Measurements from ENCODE around the gene CORO7. TPM values are rescaled to one million over a fixed set of nuclear protein-coding genes. Genes with fewer than 3 reads are reported as not detected.

Gene CORO7
- polyA plus RNA-seq, 5 donors = 13.9 to 26.1 (median 18.5) TPM

DNA sequence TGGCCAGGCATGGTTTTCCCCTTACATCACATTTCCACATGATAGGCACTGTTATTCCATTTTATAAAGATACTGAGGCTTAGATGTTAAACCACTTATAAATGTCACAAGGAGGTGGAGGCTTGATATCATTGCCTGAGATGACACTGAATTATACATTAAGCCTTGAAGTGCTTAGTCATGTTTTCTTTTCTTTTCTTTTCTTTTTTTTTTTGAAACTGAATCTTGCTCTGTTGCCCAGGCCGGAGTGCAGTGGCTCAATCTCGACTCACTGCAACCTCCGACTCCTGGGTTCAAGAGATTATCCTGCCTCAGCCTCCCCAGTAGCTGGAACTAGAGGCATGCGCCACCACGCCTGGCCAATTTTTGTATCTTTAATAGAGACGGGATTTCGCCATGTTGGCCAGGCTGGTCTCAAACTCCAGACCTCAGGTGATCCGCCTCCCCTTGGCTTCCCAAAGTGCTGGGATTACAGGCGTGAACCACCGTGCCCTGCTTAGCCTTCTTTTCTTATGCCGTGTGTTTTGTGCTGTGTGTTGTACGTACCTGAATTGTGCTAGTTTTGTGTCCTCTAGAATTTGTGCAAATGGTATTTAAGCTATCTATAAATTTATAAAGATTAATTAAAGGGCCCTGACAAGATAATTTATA, 10.5 kb upstream of the CORO7 start:
- no peak for DNase-seq

DNA sequence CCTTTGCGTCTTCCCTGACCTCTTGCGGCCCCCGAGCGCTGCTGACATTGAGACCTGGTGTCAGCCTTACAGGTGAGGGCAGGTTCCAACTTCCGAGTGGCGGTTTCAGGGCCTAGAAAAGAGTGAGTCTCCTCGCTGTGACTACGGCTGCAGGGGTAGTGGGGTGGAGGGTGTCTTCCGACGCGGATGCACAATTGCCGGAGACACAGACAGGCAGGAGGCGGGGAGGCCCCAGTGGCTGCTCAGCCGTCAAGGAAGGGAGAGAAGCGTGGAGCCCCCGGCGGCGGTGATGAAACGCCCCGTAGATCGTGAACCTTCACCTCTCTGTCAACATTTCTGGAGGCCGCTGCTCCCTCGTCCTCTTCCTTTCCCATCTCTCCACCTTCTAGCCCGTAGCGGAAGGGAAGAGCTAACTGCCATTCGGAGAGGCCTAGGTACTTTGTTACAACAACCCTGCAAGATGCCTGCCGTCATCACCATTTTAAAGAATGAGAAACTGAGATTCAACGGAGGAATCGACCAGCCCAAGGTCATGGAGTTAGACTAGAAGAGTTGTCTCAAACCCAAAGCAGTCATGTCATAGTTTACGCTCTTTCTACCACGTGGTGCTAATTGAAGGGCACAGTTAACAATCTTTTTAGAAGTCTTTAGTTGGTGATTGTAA, 9.8 kb upstream of the CORO7 start:
- no peak for DNase-seq

DNA sequence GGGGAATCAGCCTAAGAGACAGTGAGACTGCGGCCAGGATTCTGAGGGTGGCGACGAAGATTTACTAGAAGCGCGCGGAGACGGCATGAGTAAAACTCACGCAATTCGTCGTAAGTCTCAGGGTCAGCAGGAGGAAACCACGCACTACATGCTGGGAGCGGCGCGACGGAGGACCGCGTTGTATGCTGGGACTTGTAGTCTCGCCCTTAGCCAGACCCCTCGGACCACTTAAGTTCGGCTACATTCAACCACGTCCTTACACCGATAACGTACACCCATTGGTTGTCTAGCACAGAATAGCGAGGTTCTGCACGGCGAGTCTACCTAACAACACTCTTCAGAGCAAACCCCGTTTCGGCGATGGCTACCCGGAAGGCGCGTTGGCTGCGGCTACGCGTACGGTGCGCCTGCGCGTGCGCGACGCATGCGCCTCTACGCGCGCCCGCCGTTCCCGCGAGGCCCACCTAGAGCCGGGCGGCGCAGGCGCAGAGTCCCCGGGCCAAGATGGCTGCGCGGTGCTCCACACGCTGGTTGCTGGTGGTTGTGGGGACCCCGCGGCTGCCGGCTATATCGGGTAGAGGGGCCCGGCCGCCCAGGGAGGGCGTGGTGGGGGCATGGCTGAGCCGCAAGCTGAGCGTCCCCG, 9.1 kb upstream of the CORO7 start, which contains the start of gene DNAJA3:
TSS of gene DNAJA3 (plus strand) at position 491 of the 643 bp plus-strand sequence. CDS start at position 505, 14 bp downstream.
- DNase-seq = peak; percentile 96

DNA sequence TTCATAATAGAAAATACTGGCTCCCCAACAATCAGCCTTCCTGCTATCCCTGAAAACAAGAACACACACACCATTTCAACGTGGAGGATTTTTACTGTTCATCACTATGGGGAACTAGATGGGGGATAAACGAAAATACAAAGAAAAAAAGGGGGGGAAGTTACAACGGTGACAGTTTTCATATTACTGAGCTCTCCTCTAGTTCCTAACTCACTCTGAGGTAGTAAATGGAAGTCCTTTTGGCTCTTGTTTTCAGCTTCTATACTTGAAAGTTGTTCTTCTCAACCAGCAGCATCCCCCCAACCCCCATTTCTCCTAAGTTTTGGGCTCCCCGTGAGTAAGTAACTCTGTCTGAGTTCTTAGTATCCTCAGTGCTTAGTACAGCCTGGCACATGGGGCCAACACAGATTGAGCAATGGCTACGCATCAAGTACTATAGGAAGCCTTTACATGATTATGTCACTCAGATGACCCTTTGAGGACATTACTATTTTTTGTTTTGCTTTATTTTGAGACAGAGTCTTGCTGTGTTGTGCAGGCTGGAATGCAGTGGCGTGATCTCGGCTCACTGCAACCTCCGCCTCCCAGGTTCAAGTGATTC, 4.2 kb upstream of the CORO7 start:
- DNase-seq = no peak

DNA sequence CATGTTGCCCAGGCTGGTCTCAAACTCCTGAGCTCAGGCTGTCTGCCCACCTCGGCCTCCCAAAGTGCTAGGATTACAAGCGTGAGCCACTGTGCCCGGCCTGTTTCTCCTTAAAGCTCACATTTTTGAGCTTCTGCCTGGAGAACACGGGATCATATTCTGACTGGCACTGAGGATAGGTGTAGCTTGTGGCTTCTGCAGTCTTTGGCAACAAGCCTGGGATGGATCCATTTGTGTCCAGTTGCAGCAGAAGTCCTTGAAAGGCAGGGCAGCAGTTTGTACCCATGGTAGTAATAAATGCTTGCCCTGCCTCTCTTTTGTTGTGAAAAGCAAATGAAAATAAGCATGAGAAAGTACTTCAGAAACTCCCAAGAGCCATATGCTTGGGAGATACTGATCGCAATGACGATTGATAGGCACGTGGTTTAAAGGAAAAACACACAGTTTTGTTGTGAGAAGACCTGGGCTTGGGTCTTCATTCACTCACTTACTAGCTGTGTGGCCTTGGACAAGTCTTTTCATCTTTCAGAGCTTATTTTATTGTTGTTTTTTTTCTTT, 3.1 kb upstream of the CORO7 start:
- no peak for DNase-seq

DNA sequence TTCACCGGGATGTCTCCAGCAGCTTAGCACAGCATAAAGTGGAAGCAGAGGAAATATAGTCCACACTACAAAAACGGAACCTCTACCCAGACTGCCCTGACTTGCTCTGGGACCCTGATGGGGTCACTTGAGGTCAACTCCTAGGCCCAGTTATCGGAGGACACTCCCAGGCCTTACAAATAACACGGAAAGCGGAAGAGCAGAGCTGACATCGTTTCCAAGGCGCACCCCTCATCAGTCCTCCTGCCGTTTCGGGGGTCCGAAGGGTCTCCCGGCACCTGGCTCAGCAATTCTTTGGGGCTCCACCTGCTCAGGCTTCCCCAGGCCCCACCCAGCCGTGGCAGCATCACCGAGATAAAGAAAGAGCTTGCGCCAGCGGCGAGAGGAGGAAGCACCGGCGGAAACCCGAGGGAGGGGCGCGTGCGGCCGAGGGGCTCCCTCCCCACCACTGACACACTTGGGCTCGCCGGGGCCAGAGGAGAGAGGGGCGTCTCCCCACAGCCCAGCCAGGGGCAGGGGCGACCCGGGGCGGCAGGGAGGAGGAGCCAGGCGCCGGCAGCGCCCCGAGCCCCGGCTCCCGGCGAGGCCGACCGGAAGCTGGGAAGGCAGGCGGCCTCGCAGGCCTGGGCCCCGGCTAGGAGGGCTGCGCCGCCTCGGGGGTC, 727 bp downstream of the CORO7 start:
- DNase-seq = no peak

DNA sequence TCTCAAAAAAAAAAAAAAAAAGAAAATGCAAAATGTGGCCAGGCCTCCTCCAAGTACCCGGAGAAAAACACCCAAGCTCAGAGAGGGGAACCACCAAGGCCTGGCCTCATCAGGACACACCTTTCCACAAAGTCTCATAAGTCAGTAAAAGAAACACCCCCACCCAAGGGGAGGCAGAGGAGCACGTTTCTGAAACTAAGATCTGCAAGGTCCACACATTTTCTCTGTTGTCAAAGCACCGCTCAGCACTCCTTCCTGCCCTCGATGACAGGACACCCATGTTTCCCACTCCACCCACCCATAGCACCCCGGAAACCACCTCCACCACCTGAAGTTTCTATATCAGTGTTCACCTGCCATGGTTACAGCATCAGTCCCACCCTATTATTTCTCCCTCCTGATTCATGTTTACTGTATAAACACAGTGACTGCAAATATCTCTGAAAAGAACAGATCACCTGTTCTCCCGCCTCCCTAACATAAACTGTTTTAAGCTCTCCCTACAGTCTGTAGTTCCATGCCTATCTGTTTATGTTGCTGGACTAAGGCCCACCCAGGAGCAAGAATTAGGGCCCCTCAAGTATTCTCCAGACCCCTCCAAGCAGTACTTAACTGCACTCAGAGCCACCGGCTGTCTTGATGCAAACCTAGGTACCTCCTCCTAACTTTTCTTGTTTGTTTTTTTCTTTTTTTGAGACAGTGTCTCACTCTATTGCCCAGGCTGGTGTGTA, 2.0 kb downstream of the CORO7 start:
- DNase-seq = no peak

DNA sequence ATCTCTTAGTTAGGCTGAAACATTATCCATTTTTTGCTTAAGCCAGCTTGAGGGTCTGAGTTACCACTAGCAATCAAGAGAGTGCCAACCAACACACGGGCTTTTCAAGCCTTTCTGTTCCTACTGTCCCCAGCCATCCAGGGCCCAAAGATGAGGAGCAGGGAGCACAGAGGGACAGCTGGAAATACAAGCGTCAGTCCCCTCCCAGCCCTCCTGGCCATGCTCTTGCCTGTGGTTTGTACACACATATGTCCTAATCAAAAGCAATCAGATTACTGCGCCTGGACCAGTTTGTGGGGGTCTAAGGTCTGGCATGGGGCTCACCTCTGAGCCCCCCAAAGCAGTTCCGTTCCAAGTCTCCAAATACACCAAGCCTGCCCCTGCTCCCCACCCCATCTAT, 3.5 kb downstream of the CORO7 start:
- DNase-seq = no peak

DNA sequence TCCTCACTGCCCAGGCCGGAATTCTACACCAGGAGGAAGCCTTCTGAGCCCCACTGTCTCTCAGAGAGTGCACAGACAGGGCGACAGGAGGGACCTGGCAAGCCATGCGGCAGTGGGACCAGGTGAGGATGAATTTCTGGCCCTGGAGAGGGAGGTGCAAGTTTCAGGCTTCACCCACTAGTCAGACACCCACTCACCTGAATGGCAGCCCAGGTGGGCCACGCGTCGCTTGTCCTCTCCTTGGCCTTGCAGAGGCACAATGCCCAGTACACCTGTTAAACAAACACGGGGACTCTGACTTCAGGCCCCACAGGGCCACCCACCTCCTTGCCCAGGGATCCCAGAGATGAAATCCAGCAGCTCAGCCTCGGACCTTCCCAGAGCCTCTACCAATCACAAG, 4.2 kb downstream of the CORO7 start:
- no peak for DNase-seq

DNA sequence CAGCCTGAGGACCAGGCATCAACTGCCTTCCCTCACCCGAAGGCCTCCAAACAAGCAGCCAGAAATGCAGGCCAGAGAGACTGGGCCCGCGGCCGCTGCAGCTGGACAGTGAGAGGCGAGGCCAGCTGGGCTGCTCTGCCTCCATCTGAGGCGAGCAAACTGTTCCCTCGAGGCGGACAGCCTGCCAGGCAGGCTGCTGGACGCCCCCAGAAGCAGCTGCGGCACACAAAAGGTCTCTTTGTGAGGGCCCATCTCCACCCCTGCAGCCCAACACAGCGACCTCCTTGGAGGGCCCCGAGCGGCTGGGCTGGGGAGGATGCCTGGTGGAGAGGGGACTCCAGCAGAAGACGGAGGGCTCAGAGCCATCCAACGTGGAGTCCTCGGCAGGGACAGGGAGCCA, 4.7 kb downstream of the CORO7 start:
- peak; percentile 84 to 88 for DNase-seq

DNA sequence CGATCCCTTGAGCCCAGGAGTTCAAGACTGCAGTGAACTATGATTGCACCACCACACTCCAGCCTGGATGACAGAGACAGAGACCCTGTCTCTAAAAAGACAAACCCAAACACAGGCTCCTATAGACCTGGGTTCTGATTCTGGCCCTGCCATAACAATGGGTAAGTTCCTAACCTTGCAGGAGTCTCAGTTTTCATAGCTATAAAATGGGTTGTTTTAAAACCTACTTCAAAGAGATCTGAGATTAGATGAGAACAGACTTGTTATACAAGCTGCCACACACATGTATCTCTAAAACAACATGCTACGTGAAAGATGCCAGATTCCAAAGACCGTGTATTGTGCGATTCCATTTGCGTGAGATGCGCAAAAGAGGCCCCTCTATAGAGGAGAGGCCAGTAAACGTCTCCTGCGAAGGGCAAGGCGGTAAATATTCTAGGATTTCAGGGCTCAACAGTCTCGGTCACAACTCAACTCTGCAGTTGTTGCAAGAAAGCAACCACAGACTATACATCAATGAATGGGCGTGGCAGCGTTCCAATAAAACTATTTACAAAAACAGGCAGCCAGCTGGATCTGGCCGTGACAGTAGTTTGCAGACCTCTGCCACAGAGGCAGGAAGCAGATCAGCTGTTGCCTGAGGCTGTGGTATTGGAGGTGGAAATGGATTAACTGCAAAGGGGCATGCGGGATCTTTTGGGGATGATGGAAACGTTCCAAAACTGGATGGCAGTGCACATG, 5.9 kb downstream of the CORO7 start:
- DNase-seq = peak; percentile 91 to 95

DNA sequence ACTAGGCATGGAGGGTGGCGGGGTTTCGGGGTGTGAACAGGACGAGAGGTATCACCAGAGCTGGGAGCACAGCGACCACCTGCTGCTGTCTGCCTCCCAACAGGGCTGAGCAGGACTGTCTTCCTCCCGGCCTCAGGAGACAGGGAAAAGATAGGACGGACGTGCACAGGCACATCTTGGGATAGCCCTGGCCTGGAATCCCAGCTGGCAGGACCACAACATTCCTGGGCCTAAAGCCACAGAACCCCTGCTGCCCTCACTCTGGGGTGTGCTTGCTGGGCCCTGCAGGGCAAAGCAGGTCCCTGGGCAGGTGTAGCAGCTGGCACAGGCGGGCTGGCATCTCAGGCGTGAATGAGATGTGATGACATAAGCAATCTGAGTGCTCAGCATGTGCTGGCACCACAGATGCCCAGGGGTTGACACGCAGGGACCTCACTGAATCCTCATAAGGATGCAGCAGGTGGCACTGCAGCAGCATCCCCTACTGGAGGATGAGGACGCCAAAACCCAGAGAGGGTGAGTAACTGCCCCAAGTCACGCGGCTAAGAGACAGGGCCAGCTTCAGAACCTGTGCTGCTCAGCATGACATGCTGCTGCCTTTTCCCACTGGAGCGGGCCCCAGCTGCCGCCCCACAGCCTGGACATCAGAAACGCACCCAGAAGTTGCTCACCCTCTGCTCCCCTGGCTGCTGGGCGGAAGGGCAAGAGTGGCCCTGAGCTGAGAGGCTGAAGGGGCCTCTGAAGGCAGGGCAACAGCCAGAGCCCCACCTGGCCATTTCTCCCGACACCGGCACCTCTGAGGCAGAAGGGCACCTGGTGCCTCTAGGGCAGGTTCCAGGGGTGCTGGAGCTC, 7.1 kb downstream of the CORO7 start:
- DNase-seq = no peak

DNA sequence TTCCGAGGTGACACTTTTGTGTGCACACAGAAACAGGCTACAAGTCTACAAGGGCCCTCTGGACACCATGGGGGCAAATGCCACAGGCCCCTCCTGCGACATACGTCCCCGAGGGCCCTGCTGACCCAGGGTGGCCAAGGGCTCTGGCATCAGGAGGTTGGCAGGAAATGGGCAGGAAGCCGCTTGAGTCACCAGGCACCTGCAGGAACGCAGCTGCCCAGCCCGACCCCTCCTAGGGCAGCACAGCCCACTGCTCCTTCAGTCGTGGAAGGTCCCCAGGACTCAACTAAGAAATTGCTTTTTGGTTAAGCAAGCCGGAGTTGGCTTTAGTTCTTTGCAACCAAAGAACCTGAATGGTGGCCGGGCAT, 8.1 kb downstream of the CORO7 start:
- DNase-seq = no peak

DNA sequence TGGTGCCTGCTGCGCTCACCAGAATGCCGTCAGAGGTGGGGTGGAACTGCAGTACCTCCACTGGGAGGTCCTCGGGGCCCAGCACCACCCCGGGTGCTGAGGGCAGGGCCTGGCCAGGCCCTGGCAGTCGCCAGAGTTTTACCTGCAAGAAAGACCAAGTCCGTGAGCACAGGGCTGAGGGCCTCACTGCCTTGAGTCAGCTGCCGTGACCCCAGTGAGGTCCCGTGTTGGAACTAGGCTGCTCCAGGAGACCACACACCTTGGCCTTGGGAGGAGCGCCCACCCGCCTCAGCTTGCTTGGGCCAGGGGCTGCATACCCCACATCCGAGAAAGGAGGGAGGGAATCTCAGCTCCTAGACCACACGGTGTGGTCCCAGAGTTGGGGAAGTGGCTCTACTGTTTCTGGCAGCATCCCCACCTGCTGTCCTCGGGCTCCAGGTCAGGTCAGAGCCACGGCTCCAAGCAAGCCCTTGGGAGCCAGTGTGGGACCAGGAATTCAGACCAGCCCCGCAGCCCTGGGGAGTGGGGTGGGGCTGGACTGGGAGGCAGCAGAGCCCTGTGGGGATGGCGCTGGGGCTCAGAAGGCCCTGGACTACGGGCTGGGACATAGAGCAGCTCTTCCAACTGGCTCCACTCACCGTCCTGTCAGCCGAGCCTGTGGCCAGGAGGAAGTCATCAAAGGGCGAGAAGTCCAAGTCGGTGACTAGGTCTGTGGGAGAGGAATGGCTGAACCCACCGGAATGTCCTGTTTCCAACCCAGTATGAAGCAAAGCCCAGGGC, 8.7 kb downstream of the CORO7 start:
- no peak for DNase-seq

DNA sequence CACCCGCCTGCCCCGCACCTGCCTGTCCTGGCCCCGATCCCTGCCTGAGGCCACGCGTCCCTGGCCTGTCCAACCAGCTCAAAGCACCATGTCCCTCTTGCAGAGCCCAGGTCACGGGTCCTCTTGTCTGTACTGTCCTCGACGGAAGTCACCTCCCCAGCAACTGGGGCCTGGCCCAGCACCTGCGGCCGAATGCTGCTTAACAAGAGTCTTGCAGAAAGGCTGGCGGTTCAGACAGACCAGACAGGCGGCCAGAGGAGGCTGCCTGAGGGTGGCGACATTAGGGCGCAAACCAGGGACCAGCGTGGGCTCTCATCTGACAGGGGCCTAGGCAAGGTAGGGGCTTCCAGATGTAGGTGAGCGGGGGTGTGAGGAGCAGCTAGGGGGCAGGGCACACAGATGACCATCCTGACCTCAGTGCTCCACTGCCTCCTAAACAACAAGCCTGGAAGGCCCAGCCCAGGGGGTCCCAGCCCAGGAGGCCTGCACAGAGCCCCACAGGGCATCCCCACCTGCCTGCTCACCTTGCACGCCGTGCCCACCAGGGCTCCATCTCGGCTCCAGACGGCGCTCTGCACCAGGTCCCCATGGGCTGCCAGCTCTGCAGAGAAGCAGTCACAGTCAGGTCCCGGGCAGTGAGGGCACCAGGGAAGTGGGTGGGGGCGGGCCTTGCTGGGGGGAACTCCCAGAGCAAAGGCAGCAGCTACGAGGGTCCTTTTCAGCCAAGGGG, 11.3 kb downstream of the CORO7 start:
- no peak for DNase-seq

DNA sequence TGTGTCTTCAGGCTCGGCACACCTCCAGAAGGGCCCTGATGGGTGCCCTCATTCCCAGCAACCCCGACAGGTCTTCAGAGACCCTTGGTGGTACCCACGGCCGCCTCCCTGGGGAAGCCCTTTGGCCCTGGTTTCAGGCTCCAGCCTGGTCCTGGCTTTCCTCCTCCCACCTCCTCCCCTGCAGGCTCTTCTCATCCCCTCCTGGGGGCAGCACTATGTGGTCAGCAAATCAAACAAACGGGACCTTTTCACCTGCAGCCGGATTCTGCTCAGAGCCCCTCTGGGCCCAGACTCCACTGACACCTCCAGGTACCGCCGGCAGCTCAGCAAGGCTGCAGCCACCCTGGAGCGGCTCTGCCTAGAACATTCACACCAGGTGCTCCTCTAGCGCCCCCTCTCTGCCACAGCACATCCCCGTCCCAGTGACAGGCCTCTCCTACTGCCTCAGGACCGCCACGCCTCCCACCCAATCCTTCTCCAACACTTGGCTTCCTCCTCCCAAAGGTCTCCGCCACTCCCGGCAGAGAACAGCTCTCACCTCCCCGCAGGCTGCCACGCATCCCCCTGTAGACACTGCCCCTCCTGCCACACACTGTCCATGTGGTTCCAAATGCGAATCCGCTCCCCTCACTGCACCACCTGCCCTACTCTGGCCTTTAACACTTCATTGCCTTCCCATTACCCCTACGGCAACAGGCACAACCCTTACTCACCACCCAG, 12.0 kb downstream of the CORO7 start:
- DNase-seq = no peak

All from right lung (tissue), 5 donors.